GM18502 (cell line): ENCODE data around the gene HPCAL1.

Experiments used
- ATAC-seq: cut with Tn5 transposase; IDR thresholded peaks from one replicate; pipeline ENCODE4 v1.9.1; 2021; ENCODE audit warnings: mild to moderate bottlenecking; ENCODE audit not compliant: unreplicated experiment, poor library complexity

The HPCAL1 gene

GRCh38 chr2:10378189-10378588, 75.5 kb downstream of the HPCAL1 start:
- peak; percentile 65 for ATAC-seq

- ATAC-seq = no peak
Observed at GRCh38 chr2:10380048-10380926, 77.6 kb downstream of the HPCAL1 start.

GRCh38 chr2:10381997-10382353, 79.3 kb downstream of the HPCAL1 start:
- ATAC-seq = no peak

DNA sequence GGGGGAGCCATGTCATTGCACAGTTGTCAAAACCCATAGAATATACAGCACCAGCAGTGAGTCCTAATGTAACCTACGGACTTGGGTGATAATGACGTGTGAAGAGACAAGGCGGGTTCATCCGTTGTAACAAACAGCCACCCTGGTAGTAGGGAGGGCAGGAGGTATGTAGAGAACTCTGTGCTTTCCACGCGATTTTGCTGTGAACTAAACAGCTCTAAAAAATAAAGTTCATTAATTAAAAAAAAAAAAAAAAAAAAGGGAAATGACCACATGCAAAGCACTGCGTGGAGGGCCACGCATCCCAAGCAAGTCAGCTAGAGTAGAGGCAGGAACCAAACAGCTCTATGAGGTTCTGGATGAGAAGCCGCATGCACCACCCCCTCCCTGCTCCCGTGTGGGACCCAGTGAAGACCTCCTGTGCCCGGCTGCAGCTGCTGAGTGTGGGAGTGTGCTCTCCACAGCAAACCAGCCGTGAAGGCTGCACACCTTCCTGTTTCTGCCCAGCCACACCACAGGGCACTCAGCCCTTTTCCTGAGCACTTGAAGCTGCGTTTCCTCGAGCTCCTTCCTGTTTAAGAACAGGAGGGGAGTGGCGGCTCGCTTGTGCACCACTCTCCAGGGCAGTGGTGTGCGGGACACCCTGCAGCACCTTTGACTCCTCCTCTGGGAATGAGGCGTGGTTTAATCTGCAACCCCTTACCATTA, 79.8 kb downstream of the HPCAL1 start:
- ATAC-seq = peak; percentile 67

GRCh38 chr2:10383960-10384734, 81.4 kb downstream of the HPCAL1 start:
- ATAC-seq = no peak

- no peak for ATAC-seq
Observed at GRCh38 chr2:10385501-10385900, 82.8 kb downstream of the HPCAL1 start.

- ATAC-seq = no peak
Observed at GRCh38 chr2:10385933-10386773, 83.4 kb downstream of the HPCAL1 start.

- ATAC-seq = no peak
Observed at GRCh38 chr2:10387033-10387432, 84.3 kb downstream of the HPCAL1 start.

- no peak for ATAC-seq
Observed at GRCh38 chr2:10388954-10389560, 86.4 kb downstream of the HPCAL1 start.

DNA sequence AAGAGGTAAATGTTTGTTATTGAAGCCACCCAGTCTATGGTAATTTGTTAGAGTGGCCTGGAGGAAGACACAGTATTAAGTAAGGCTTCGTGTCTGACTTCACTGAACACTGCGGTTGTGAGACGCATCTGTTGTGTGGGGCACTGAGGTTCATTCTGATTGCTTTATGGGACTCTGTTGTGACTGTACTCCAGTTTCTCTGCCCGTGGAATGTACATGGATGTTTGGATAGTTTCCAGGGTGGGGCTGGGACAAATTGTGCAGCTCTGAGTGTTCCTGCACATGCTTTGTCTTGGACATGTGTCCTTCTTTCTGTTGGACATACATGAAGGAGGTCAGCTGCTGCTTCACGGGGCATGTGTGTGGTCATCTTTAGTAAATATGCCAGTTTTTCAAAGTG, 86.9 kb downstream of the HPCAL1 start:
- ATAC-seq = no peak

GRCh38 chr2:10390369-10390801, 87.7 kb downstream of the HPCAL1 start:
- no peak for ATAC-seq

GRCh38 chr2:10392100-10392499, 89.4 kb downstream of the HPCAL1 start:
- ATAC-seq = no peak

- ATAC-seq = no peak
Observed at GRCh38 chr2:10392548-10392947, 89.8 kb downstream of the HPCAL1 start.

DNA sequence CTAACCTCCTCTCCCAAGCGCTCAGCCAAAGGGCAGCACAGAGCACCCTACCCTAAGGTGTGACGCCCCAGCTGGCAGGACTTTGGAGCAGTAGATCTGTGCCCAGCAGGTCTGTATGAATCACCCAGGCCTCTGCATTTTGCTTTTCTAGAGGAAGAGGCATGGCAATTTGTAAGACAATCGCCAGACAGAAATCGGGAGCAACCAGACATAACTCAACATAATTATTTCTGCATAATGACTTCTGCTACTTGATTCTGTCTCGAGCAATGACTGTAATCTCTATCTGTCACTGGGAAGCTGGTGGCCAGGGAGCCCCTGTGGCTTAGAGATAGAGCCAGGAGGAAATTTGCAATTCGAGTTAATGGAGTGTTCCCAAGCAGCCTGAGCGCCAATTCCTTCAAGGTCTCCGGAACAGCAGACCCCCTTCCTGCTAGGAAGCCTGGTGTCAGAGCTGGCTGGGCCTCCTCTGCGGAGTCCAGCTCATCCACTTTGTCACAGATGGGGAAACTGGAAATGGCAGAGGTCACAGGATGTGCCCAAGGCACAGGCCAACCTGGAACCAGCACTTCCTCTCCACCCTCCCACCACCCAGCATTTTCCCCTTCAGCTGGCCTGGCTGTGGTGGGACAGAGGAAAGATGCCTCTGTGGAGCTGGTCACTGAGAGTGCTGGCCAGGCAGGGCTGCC, 90.4 kb downstream of the HPCAL1 start:
- ATAC-seq = no peak

DNA sequence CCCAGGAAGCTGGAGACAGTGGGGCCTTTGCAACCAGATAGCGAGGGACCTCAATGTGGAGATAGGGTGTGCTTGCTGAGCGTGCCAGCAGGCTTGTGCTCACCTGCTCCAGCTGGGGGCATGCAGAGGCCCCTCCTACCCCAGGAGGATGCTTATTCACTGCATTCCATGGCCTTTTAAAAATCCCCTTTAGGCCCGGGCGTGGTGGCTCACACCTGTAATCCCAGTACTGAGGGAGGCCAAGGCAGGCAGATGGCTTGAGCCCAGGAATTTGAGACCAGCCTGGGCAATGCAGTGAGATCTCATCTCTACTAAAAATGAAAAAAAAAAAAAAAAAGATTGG, 90.9 kb downstream of the HPCAL1 start:
- no peak for ATAC-seq

DNA sequence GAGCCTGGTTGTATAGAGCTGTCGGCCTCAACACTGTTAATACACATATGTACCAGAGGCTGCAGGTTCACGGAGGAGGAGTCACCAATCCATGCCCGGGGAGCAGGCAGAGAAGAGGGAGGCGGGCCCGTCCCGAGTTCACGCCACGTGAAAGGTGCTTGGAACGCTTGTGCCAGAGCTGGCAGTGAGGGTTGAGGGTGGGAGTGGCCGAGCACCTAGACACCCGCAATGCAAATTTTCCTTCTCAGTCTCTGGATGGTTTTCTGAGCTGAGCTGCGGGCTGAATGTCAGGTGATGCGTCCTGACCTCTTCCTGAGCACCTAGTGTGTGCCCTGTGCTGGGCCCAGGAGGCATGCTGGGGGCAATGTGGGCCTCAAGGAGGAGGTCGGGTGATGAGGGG, 93.2 kb downstream of the HPCAL1 start:
- no peak for ATAC-seq

DNA sequence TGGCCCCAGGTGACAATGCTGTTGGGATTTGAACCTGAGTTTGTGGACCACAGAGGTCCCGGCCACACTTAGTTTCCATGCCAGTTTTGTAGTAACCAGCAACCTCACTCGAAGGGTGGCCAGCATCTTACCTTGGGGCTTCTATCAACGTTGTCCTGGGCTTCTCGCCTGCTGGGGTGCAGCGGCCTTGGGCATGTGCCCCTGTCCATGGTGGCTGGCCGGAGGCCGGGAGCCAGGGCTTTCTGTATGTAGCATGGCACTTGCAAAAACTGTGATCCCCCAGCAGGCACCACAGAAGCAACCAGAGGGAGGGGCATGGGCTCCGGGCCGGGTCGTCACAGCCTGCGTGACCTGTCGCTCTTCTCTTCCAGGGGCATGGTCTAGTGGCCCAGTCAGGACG, 93.8 kb downstream of the HPCAL1 start:
- ATAC-seq = no peak

DNA sequence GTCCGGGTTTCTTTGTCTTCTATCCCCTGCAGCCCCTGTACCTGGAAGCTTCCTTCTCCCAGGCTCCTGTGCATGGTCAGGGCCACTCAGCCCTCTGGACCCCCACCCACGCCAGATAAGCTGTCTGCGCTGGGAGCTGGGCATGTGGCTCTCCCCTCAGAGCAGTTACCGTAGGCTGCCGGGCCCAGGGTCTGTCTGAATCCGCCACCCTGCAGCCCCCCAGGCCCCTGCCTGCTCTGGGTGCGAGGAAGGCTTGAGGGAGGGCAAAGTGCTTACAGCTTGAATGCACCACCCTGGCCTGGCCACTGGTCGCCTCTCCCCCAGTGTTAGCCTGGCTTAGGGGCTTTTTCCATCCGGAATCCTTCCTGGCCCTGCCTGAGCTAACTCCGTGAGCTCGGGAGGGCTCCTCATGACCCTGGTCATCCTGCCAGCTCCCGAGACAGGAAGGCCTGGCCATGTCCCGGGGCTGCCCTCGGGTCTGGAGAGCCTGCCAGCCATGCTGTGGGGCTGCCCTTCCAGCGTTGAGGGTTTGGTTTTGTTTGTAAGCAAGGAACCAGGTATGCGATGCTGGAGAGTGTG, 94.7 kb downstream of the HPCAL1 start:
- no peak for ATAC-seq

DNA sequence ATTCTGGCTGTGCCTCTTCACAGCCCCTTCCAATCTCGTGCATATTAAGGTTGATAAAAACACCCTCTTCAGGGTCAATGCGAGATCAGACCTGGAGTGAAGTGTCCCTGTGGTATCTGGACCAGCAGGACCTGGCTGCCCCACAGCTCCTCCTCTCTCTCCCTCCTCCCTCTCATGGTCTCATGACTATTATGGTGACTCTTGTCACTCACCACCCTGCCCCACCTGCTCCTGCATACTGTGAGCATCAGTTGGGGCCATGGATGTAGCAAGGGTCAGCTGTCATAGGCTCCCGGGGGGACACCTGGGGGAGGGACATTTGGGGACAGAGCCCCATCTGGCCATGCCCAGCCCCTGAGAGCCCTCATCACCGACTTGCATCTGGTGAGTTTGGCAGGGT, 95.2 kb downstream of the HPCAL1 start:
- ATAC-seq = no peak
